Activated naive CD8-positive, alpha-beta T cell treated with anti-CD3 and anti-CD28 coated beads for 36 hours (primary cell): ENCODE measurements around the gene CNMD. TPM values are rescaled to one million over a fixed set of nuclear protein-coding genes. Genes with fewer than 3 reads are reported as not detected.
A peak's percentile ranks its signal among the peaks of the same experiment; 100 is the strongest.

Experiments used
- DNase-seq: peaks from one replicate; pipeline ENCODE4 v3.0.0; 2021
- H3K27ac Mint-ChIP-seq: one replicate; pipeline ENCODE4 v1.8.0; 2022; ENCODE audit warnings: mild to moderate bottlenecking, moderate library complexity, mixed read lengths
- H3K27me3 Mint-ChIP-seq: one replicate; pipeline ENCODE4 v1.8.0; 2022; ENCODE audit warnings: mild to moderate bottlenecking, mixed read lengths
- H3K36me3 Mint-ChIP-seq: one replicate; pipeline ENCODE4 v1.8.0; 2021; ENCODE audit warnings: mild to moderate bottlenecking, mixed read lengths
- H3K4me1 Mint-ChIP-seq: one replicate; pipeline ENCODE4 v1.8.0; 2021; ENCODE audit warnings: mixed read lengths
- H3K4me3 Mint-ChIP-seq: one replicate; pipeline ENCODE4 v1.8.0; 2022; ENCODE audit warnings: mild to moderate bottlenecking, moderate library complexity, mixed read lengths
- H3K9me3 Mint-ChIP-seq: one replicate; pipeline ENCODE4 v1.8.0; 2022; ENCODE audit warnings: mixed read lengths
- total RNA-seq, 2 experiments: library from RNA; stranded (reverse); gene quantifications; one replicate each; pipeline ENCODE4 v1.2.3, GENCODE V29; 2021

The CNMD gene
- total RNA-seq, 2 experiments from 2014 or later, result not detected

- DNase-seq, result no peak
- no peaks in the 10 kb centered on the region for H3K9me3 Mint-ChIP-seq
- H3K4me1 Mint-ChIP-seq, result no peaks in the 10 kb centered on the region
- peaks cover 8% of the 10 kb centered on the region for H3K27me3 Mint-ChIP-seq
- H3K4me3 Mint-ChIP-seq, result no peak overlapping the region
- no peaks in the 10 kb centered on the region for H3K36me3 Mint-ChIP-seq
- no peak overlapping the region for H3K27ac Mint-ChIP-seq
Observed at GRCh38 chr13:52765611-52766390, 26.2 kb upstream of the CNMD start.

DNA sequence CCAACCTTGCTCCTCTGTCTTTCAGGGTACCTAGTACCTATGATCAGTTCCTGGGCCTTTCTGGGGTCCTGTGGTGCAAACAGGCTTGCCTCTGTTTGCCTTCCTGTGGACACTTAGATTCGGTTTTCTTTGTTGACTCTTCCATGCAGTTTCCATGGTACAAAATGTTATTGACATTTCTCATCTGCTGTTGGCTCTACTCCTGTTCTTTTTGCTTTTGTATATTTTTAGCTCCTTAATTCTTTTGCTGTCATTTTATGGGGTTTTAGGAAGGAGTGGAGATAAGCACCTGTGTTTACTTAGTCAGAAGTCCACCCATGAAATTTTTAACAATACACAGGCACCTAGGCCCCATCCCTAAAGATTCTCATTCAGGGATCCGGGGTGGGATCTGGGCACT is 20.5 kb upstream of the CNMD start:
- Mint-ChIP-seq H3K9me3 (no peaks in the 10 kb centered on the region), H3K36me3 (no peaks in the 10 kb centered on the region), H3K4me1 (no peaks in the 10 kb centered on the region), H3K27me3 (peaks cover 11% of the 10 kb centered on the region), H3K27ac (no peak overlapping the region), H3K4me3 (no peak overlapping the region)
- no peak for DNase-seq

DNA sequence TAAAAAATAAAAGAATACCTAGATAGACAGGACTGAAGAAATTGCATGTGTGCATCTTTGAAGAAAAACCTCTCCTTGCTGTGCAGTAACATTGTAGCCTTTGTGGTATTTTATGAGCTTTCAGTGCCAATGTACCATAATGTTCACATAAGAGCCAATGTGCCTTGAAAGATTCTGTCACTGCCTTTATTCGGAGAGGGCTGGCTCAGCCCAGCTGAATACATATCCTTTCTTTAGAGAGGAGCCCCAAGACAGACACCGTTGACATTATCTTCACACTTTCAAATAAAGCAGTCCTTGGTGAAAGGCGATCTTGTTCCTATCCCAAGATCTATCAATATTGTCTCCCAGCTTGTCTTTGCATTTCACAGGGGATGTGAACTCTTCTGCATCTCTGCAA is 18.5 kb upstream of the CNMD start:
- H3K4me1 Mint-ChIP-seq, result no peaks in the 10 kb centered on the region
- H3K27me3 Mint-ChIP-seq, result peaks cover 16% of the 10 kb centered on the region
- no peak overlapping the region for H3K27ac Mint-ChIP-seq
- H3K36me3 Mint-ChIP-seq, result no peaks in the 10 kb centered on the region
- H3K4me3 Mint-ChIP-seq, result no peak overlapping the region
- no peaks in the 10 kb centered on the region for H3K9me3 Mint-ChIP-seq
- DNase-seq, result no peak

- Mint-ChIP-seq H3K27me3 (peaks cover 21% of the 10 kb centered on the region), H3K4me1 (no peaks in the 10 kb centered on the region), H3K4me3 (no peak overlapping the region), H3K9me3 (no peaks in the 10 kb centered on the region), H3K27ac (no peak overlapping the region), H3K36me3 (no peaks in the 10 kb centered on the region)
- no peak for DNase-seq
Observed at GRCh38 chr13:52751196-52751595, 11.6 kb upstream of the CNMD start.

DNA sequence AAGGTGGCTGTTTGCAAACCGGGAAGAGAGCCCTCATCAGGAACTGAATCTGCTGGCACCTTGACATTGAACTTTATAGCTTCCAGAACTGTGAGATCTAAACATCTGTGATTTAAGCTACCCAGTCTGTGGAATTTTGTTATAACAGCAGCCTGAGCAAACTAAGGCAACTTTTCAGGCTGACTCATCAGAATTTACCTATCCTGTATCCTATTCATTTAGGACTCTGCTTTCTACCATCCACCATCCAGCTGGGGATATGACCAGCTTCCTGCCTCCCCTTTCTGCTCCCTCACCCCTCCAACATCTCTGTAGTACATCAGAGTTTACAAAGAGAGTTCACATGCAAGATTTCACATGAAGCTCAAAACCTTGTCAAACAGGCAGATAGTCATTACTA is 11.1 kb upstream of the CNMD start:
- Mint-ChIP-seq H3K4me3 (no peak overlapping the region), H3K27me3 (peaks cover 22% of the 10 kb centered on the region), H3K36me3 (no peaks in the 10 kb centered on the region), H3K9me3 (no peaks in the 10 kb centered on the region), H3K4me1 (no peaks in the 10 kb centered on the region), H3K27ac (no peak overlapping the region)
- no peak for DNase-seq

DNA sequence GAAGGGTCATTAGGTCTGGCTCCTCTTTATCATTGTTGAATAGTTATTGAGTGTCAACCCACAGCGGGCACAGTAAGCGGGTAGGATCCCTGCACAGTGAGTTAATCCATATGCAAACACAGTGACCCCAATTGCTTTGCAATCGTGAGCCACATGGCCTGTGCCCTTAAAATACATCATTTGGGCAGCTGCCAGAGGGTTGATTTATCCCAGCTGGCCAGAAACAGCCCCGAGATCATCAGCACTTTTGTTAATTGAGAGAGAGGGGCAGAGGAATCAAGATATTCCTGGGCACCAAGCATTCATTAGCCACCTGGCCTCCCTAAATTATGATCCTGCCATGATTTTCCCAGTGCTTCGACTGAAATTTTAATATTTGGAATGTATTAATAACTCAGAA is 9.8 kb upstream of the CNMD start:
- H3K36me3 Mint-ChIP-seq, result no peaks in the 10 kb centered on the region
- no peak for DNase-seq
- no peaks in the 10 kb centered on the region for H3K9me3 Mint-ChIP-seq
- H3K4me3 Mint-ChIP-seq, result no peak overlapping the region
- no peak overlapping the region for H3K27ac Mint-ChIP-seq
- no peaks in the 10 kb centered on the region for H3K4me1 Mint-ChIP-seq
- peaks cover 30% of the 10 kb centered on the region for H3K27me3 Mint-ChIP-seq

DNA sequence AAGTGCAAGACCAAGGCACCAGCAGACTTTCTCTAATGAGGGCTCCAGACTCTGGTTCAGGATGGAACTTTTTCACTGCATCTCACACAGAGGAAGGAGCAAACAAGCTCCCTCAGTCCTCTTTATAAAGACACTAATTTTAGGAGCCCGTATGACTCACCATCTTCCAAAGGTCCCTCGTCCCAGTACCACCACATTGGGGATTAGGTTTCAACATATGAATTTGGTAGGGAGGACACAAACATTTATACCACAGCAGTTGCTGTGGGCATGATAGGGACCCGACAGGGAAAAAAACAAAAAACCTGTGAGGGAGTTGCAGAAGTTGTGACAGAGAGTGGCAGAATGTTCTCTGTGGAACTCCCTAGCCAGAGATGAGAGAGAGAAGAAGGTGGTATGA is 6.5 kb upstream of the CNMD start:
- H3K27ac Mint-ChIP-seq, result no peak overlapping the region
- H3K9me3 Mint-ChIP-seq, result no peaks in the 10 kb centered on the region
- DNase-seq, result no peak
- no peak overlapping the region for H3K4me3 Mint-ChIP-seq
- H3K27me3 Mint-ChIP-seq, result peaks cover 33% of the 10 kb centered on the region
- H3K36me3 Mint-ChIP-seq, result no peaks in the 10 kb centered on the region
- H3K4me1 Mint-ChIP-seq, result no peaks in the 10 kb centered on the region

DNA sequence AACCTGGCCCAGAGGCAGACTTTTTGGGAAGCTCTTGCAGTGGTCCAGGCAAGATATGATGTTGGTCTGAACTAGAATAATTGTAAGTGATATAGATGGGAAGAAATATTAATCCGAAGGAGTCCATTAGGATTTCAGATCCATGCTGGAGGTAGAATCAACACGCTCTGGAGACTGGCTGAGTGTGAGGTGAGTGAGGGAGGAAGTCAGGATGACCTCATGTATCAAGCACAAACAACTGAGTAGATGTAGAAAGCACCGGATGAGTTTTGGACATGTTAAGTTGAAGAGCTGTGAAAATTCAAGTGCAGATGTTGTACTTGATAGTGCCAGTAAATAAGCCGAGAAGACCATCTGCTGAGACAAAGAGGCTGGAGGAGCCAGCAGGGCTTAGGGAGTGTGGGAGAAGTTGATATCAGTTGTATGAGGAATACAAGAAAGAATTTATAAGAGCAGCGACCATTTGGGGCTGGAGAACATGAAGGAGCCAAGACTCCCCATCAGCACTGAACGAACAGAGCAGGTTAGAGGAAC is 5.3 kb upstream of the CNMD start:
- H3K27me3 Mint-ChIP-seq, result peaks cover 42% of the 10 kb centered on the region
- H3K4me3 Mint-ChIP-seq, result no peak overlapping the region
- DNase-seq, result no peak
- no peak overlapping the region for H3K27ac Mint-ChIP-seq
- no peaks in the 10 kb centered on the region for H3K9me3 Mint-ChIP-seq
- H3K36me3 Mint-ChIP-seq, result no peaks in the 10 kb centered on the region
- no peaks in the 10 kb centered on the region for H3K4me1 Mint-ChIP-seq

GRCh38 chr13:52743988-52744387 is 4.4 kb upstream of the CNMD start:
- no peak overlapping the region for H3K27ac Mint-ChIP-seq
- no peak for DNase-seq
- H3K36me3 Mint-ChIP-seq, result no peaks in the 10 kb centered on the region
- H3K4me1 Mint-ChIP-seq, result peaks cover 2% of the 10 kb centered on the region
- no peak overlapping the region for H3K4me3 Mint-ChIP-seq
- H3K27me3 Mint-ChIP-seq, result peaks cover 50% of the 10 kb centered on the region
- no peaks in the 10 kb centered on the region for H3K9me3 Mint-ChIP-seq

DNA sequence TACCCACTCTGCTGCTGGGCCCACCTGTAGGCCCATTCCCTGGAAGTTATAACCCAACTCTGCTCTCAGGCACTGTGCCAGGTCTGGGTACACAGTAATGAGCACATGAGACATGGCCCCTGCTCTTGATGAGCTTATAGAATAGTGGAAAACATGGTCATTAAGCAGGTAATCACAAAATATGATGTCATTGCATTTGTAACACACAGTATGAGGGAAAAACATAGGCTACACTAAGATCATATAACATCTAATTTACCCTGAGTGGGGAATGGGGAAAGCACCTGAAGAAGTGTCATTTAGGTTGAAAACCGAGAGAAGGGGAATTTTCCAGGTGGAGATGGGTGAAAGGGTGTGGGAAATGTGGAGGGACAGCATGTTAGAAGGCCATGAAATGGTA is 3.9 kb upstream of the CNMD start:
- H3K9me3 Mint-ChIP-seq, result no peaks in the 10 kb centered on the region
- DNase-seq, result no peak
- no peaks in the 10 kb centered on the region for H3K36me3 Mint-ChIP-seq
- peaks cover 2% of the 10 kb centered on the region for H3K4me1 Mint-ChIP-seq
- H3K4me3 Mint-ChIP-seq, result no peak overlapping the region
- H3K27ac Mint-ChIP-seq, result no peak overlapping the region
- peaks cover 51% of the 10 kb centered on the region for H3K27me3 Mint-ChIP-seq

GRCh38 chr13:52738719-52739467 is 727 bp downstream of the CNMD start:
- Mint-ChIP-seq H3K4me1 (peaks cover 2% of the 10 kb centered on the region), H3K4me3 (peak overlapping the region; percentile 30), H3K36me3 (no peaks in the 10 kb centered on the region), H3K27ac (no peak overlapping the region), H3K27me3 (peaks cover 51% of the 10 kb centered on the region), H3K9me3 (no peaks in the 10 kb centered on the region)
- DNase-seq, result peak; percentile 46

DNA sequence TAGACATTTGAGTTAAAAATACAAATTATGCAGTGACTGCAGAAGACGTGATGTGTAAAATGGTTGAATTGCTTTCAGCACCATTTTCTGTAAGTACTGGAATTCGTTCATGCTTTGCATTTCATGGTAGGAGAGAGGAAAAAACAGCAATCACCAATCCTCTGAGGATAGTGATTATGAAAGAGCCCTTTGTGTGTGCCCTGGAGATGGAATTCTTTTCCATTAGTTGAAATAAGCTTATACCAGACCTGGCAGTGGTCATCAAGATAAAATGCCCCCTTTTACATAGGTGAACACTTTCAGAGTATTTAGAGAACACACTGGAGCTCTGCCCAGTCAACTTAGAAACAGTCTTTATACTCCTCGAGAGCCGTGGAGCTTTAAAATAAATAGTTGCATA is 1.7 kb downstream of the CNMD start:
- DNase-seq, result no peak
- peaks cover 2% of the 10 kb centered on the region for H3K4me1 Mint-ChIP-seq
- H3K27ac Mint-ChIP-seq, result no peak overlapping the region
- H3K27me3 Mint-ChIP-seq, result peaks cover 44% of the 10 kb centered on the region
- no peak overlapping the region for H3K4me3 Mint-ChIP-seq
- no peaks in the 10 kb centered on the region for H3K9me3 Mint-ChIP-seq
- H3K36me3 Mint-ChIP-seq, result no peaks in the 10 kb centered on the region

GRCh38 chr13:52737451-52737850 is 2.2 kb downstream of the CNMD start:
- Mint-ChIP-seq H3K27me3 (peaks cover 39% of the 10 kb centered on the region), H3K36me3 (no peaks in the 10 kb centered on the region), H3K4me3 (no peak overlapping the region), H3K27ac (no peak overlapping the region), H3K9me3 (no peaks in the 10 kb centered on the region), H3K4me1 (peaks cover 2% of the 10 kb centered on the region)
- DNase-seq, result no peak

DNA sequence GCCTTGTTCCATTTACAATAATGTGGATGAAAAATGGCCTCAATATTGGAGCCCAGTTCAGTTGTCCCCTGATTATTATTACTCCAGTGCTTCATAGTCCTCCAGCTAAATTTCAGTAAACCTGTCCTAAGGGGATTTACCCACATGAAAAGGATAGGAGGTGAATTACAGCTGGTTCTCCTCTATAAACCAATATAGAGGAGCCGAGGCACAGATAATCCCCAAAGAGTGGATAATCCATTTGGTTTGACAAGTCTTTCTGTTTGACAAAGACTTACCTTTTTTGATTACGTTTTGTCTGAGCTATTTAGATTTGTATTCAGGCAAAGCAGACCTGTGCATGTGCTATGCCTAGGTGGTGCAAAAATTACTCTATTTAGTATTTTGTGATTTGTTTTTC is 2.7 kb downstream of the CNMD start:
- no peak overlapping the region for H3K4me3 Mint-ChIP-seq
- H3K36me3 Mint-ChIP-seq, result no peaks in the 10 kb centered on the region
- no peak overlapping the region for H3K27ac Mint-ChIP-seq
- no peaks in the 10 kb centered on the region for H3K9me3 Mint-ChIP-seq
- peaks cover 2% of the 10 kb centered on the region for H3K4me1 Mint-ChIP-seq
- H3K27me3 Mint-ChIP-seq, result peaks cover 34% of the 10 kb centered on the region
- DNase-seq, result no peak

- H3K27me3 Mint-ChIP-seq, result peaks cover 15% of the 10 kb centered on the region
- no peaks in the 10 kb centered on the region for H3K4me1 Mint-ChIP-seq
- H3K27ac Mint-ChIP-seq, result no peak overlapping the region
- H3K36me3 Mint-ChIP-seq, result no peaks in the 10 kb centered on the region
- no peak overlapping the region for H3K4me3 Mint-ChIP-seq
- H3K9me3 Mint-ChIP-seq, result no peaks in the 10 kb centered on the region
- no peak for DNase-seq
Observed at GRCh38 chr13:52734075-52734623, 5.5 kb downstream of the CNMD start.
